ENCODE measurements around the gene NALF2.

DNA sequence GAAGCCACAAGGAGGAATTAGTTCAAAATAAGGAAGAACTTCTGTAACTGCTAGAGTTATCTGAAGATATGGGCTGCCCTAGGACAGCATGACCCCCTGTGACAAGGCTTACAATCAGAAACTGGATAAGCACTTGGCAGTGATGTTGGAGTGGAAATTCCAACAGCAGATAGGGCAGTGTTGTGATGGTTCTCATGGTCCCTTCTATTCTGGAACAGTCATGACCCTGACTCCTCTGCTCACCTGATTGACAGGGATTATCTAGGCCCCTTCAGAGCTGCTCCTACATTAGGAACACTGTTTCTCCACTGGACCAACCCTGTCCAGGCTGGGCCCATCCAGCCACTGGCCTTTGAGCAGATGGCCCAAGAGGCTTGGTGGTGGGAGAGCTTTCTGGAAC is 17.9 kb downstream of the NALF2 start:
- TF ChIP-seq CTCF (IDR thresholded peaks at IDR 0.05; ENCODE audit: low read length) = no peak
- no peak for TF ChIP-seq EZH2 (optimal IDR thresholded peaks at IDR 0.05; ENCODE audit: low read depth, low read length)

Data from MM.1S (cell line).